ENCODE data around the gene NECTIN1. TPM values are rescaled to one million over a fixed set of nuclear protein-coding genes. Genes with fewer than 3 reads are reported as not detected.

Gene NECTIN1
- total and polyA plus RNA-seq, 2 donors (not counting 3 experiments of a cell fraction or from before 2014, with no cell fraction given) = 10.8 to 23.6 TPM

DNA sequence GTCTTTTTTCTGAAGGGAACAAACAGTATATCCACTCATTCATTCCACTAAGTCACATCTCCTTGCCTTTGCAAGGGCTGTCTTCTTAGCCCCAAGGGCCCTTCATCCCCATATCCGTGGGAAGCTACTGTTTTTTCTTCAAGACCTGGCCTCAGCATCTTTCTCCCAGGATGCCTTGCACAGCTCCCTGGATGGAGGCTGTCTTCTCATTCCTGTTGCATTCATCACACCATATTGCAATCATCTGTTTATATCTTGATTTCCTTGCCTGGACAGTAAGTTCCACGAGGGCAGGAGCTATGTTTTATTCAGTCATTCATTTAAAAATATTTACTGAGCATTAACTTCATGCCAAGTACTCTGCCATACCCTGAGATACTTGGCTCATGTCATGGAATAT is 29.3 kb upstream of the NECTIN1 start:
- Histone ChIP-seq H2AFZ (ENCODE audit: low read depth, low read length) (no peak overlapping the region), H3K9me3 (replicated peaks; ENCODE audit: control insufficient read depth, insufficient read depth, low read length) (no peaks in the 10 kb centered on the region), H3K4me1 (ENCODE audit: control insufficient read depth, extremely low read depth, insufficient read depth, low read length) (no peaks in the 10 kb centered on the region), H3K9ac (replicated peaks; ENCODE audit: extremely low read depth, insufficient read depth, low read length) (no peak overlapping the region), H3K9me1 (replicated peaks; ENCODE audit: control insufficient read depth, extremely low read depth, insufficient read depth, low read length) (no peaks in the 10 kb centered on the region), H3K79me2 (ENCODE audit: control insufficient read depth, insufficient read depth, low read length) (no peaks in the 10 kb centered on the region), H3K4me2 (ENCODE audit: insufficient read depth, low read length) (no peak overlapping the region), H3K4me3 (replicated peaks in 1 of 3; ENCODE audit: insufficient read depth in 1 of 3, low read depth in 1 of 3, low read length in 3 of 3) (no peak overlapping the region), H3K36me3 (ENCODE audit: control insufficient read depth in 2 of 2, extremely low read depth in 1 of 2, insufficient read depth in 2 of 2, low read length in 2 of 2) (no peaks in the 10 kb centered on the region), H3K27me3 (ENCODE audit: control insufficient read depth in 2 of 2, insufficient read depth in 2 of 2, low read length in 2 of 2) (peaks cover 0 to 12% of the 10 kb centered on the region in 2 experiments), H3K27ac (ENCODE audit: insufficient read depth, low read depth, low read length) (no peak overlapping the region), H4K20me1 (replicated peaks; ENCODE audit: control insufficient read depth, extremely low read depth, insufficient read depth, low read length) (no peaks in the 10 kb centered on the region)
- TF ChIP-seq FOS (IDR thresholded peaks at IDR 0.05; ENCODE audit: borderline replicate concordance, insufficient read depth, low read length) = no peak
- FAIRE-seq (no peak), DNase-seq (ENCODE audit: low read depth, low spot score) (no peak)
- ChIA-PET CTCF (no interaction called here), POLR2A (no interaction called here)
- no TSS peak for BruUV-seq (replicated peaks)
- intact Hi-C loops (cut with micrococcal nuclease) = no loop called here
- dilution Hi-C loops (cut with MboI; ENCODE audit: extremely low pct_ligation_motif_present, low sequenced_read_pairs) = no loop called here

DNA sequence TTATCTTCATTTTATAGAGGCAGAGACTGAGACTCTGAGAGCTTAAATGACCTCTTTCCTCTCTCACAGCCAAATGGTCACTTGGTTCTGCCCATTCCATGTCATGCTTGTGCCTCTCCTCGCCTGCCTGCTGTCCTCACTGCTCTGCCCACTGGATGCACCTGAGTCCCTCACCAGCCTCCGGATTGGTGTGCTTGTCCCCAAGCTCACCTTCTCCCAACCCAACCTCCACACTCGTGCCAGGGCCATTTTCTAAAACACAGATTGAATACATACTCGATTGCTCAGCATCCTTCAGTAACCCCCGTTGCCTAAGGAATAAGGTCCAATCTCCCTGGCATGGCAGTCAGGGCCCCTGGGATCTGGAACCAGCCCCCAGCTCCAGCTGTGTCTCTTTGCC is 28.4 kb upstream of the NECTIN1 start:
- TF ChIP-seq, protein P1, sequence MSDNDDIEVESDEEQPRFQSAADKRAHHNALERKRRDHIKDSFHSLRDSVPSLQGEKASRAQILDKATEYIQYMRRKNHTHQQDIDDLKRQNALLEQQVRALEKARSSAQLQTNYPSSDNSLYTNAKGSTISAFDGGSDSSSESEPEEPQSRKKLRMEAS (IDR thresholded peaks at IDR 0.05; ENCODE audit: insufficient read depth, insufficient read length) = no peak
- no peak for TF ChIP-seq FOS (IDR thresholded peaks at IDR 0.05; ENCODE audit: borderline replicate concordance, insufficient read depth, low read length)
- no peak for TF ChIP-seq POLR2AphosphoS5 (IDR thresholded peaks at IDR 0.05; ENCODE audit: insufficient read depth, low read depth, low read length)
- no peak for TF ChIP-seq EZH2 (IDR thresholded peaks at IDR 0.05; ENCODE audit: borderline replicate concordance, low read depth, low read length, severe bottlenecking)
- TF ChIP-seq GATA2 (IDR thresholded peaks at IDR 0.05; ENCODE audit: insufficient read depth, insufficient read length, low read depth, low read length) = no peak
- TF ChIP-seq JUN (IDR thresholded peaks at IDR 0.05; ENCODE audit: borderline replicate concordance, insufficient read depth, insufficient read length, low read depth) = no peak
- TF ChIP-seq MYC (IDR thresholded peaks at IDR 0.05; ENCODE audit: low read depth, low read length) = no peak
- TF ChIP-seq POLR2A (IDR thresholded peaks at IDR 0.05; ENCODE audit: low read depth, low read length) = no peak
- TF ChIP-seq, protein P2, sequence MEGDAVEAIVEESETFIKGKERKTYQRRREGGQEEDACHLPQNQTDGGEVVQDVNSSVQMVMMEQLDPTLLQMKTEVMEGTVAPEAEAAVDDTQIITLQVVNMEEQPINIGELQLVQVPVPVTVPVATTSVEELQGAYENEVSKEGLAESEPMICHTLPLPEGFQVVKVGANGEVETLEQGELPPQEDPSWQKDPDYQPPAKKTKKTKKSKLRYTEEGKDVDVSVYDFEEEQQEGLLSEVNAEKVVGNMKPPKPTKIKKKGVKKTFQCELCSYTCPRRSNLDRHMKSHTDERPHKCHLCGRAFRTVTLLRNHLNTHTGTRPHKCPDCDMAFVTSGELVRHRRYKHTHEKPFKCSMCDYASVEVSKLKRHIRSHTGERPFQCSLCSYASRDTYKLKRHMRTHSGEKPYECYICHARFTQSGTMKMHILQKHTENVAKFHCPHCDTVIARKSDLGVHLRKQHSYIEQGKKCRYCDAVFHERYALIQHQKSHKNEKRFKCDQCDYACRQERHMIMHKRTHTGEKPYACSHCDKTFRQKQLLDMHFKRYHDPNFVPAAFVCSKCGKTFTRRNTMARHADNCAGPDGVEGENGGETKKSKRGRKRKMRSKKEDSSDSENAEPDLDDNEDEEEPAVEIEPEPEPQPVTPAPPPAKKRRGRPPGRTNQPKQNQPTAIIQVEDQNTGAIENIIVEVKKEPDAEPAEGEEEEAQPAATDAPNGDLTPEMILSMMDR (IDR thresholded peaks at IDR 0.05; ENCODE audit: extremely low read depth in 1 of 2, insufficient read depth in 1 of 2, low read depth in 1 of 2, low read length in 2 of 2) = no peak
- H3K9me3 ChIP-seq (replicated peaks; ENCODE audit: control insufficient read depth, insufficient read depth, low read length) = no peaks in the 10 kb centered on the region
- H3K4me1 ChIP-seq (ENCODE audit: control insufficient read depth, extremely low read depth, insufficient read depth, low read length) = no peaks in the 10 kb centered on the region
- no peaks in the 10 kb centered on the region for H3K9me1 ChIP-seq (replicated peaks; ENCODE audit: control insufficient read depth, extremely low read depth, insufficient read depth, low read length)
- ChIA-PET CTCF (interaction anchor here (0.6 kb wide), 1 partner anchor 349 kb away, joined by 3 read pairs; no protein-coding TSS in a partner anchor), POLR2A (no interaction called here)
- no peak overlapping the region for H3K9ac ChIP-seq (replicated peaks; ENCODE audit: extremely low read depth, insufficient read depth, low read length)
- H3K4me2 ChIP-seq (ENCODE audit: insufficient read depth, low read length) = no peak overlapping the region
- no peaks in the 10 kb centered on the region for H4K20me1 ChIP-seq (replicated peaks; ENCODE audit: control insufficient read depth, extremely low read depth, insufficient read depth, low read length)
- intact Hi-C loops (cut with micrococcal nuclease) = no loop called here
- H3K79me2 ChIP-seq (ENCODE audit: control insufficient read depth, insufficient read depth, low read length) = no peaks in the 10 kb centered on the region
- no TSS peak for BruUV-seq (replicated peaks)
- H3K4me3 ChIP-seq (replicated peaks in 1 of 3; ENCODE audit: insufficient read depth in 1 of 3, low read depth in 1 of 3, low read length in 3 of 3) = no peak overlapping the region
- H3K27ac ChIP-seq (ENCODE audit: insufficient read depth, low read depth, low read length) = no peak overlapping the region
- dilution Hi-C loops (cut with MboI; ENCODE audit: extremely low pct_ligation_motif_present, low sequenced_read_pairs) = no loop called here
- no peaks in the 10 kb centered on the region for H3K36me3 ChIP-seq (ENCODE audit: control insufficient read depth in 2 of 2, extremely low read depth in 1 of 2, insufficient read depth in 2 of 2, low read length in 2 of 2)
- FAIRE-seq = no peak
- H2AFZ ChIP-seq (ENCODE audit: low read depth, low read length) = no peak overlapping the region
- H3K27me3 ChIP-seq (ENCODE audit: control insufficient read depth in 2 of 2, insufficient read depth in 2 of 2, low read length in 2 of 2) = peaks cover 0 to 16% of the 10 kb centered on the region in 2 experiments
- DNase-seq (ENCODE audit: low read depth, low spot score) = no peak

Data from endothelial cell of umbilical vein (primary cell).